8988T (cell line): ENCODE results near the gene KASH5.

Experiments
- DNase-seq: peaks from one replicate; pipeline ENCODE4 v3.0.0; 2011

Gene KASH5

GRCh38 chr19:49398001-49398615, 10.1 kb downstream of the KASH5 start:
- DNase-seq = no peak

- DNase-seq = no peak
These were observed 10.9 kb downstream of the KASH5 start for GRCh38 chr19:49398931-49399330.

GRCh38 chr19:49400029-49400428, 12.0 kb downstream of the KASH5 start:
- no peak for DNase-seq

GRCh38 chr19:49403404-49404187, 15.5 kb downstream of the KASH5 start:
- DNase-seq = no peak

- DNase-seq = no peak
These were observed 19.0 kb downstream of the KASH5 start for GRCh38 chr19:49407079-49407478.

- DNase-seq = no peak
These were observed 19.5 kb downstream of the KASH5 start for GRCh38 chr19:49407482-49408015.

GRCh38 chr19:49408816-49409440, 20.9 kb downstream of the KASH5 start:
- no peak for DNase-seq

GRCh38 chr19:49409441-49410029, 21.5 kb downstream of the KASH5 start:
- DNase-seq = no peak

GRCh38 chr19:49411681-49412326, 23.8 kb downstream of the KASH5 start:
- no peak for DNase-seq

GRCh38 chr19:49413348-49413747, 25.3 kb downstream of the KASH5 start:
- no peak for DNase-seq

- no peak for DNase-seq
These were observed 26.2 kb downstream of the KASH5 start for GRCh38 chr19:49414256-49414655.

- DNase-seq = no peak
These were observed 27.2 kb downstream of the KASH5 start for GRCh38 chr19:49415102-49415809.

- DNase-seq = no peak
These were observed 27.8 kb downstream of the KASH5 start for GRCh38 chr19:49415810-49416200.

- DNase-seq = no peak
These were observed 29.0 kb downstream of the KASH5 start for GRCh38 chr19:49417088-49417487.

GRCh38 chr19:49418511-49418910, 30.5 kb downstream of the KASH5 start:
- DNase-seq = no peak

- DNase-seq = no peak
These were observed 31.1 kb downstream of the KASH5 start for GRCh38 chr19:49419173-49419572.

GRCh38 chr19:49420227-49420626, 32.2 kb downstream of the KASH5 start:
- no peak for DNase-seq

GRCh38 chr19:49421039-49421877, 33.2 kb downstream of the KASH5 start:
- DNase-seq = no peak

GRCh38 chr19:49421878-49422202, 33.8 kb downstream of the KASH5 start:
- no peak for DNase-seq

- no peak for DNase-seq
These were observed 34.5 kb downstream of the KASH5 start for GRCh38 chr19:49422407-49423070.
